B cell (primary cell): Measurements from ENCODE around the gene TIAM1. TPM values are rescaled to one million over a fixed set of nuclear protein-coding genes. Genes with fewer than 3 reads are reported as not detected.

ENCODE experiments used
- ATAC-seq: fragments of 200-7000 bp; cut with Tn5 transposase; one replicate; pipeline ENCODE4 v1.10.0; 2021; ENCODE audit warnings: low read depth, mild to moderate bottlenecking, moderate number of reproducible peaks, moderate library complexity
- CTCF ChIA-PET: fragments of 350-600 bp; sonication (Branson Sonifier 250); formaldehyde crosslinking; loops from one replicate; lab custom pipeline; 2021; ENCODE audit warnings: antibody characterized with exemption, inconsistent platforms; lab: Charles Lee
- POLR2A ChIA-PET: fragments of 350-600 bp; sonication (Branson Sonifier 250); formaldehyde crosslinking; loops from one replicate; lab custom pipeline; 2021; ENCODE audit warnings: antibody characterized with exemption; lab: Charles Lee
- DNase-seq: peaks from one replicate; pipeline ENCODE4 v3.0.0; 2013
- H2AFZ ChIP-seq: 2 replicates; pipeline ENCODE4 v1.6.1; 2012; ENCODE audit warnings: mild to moderate bottlenecking, low read depth, low read length; ENCODE audit not compliant: insufficient read depth, poor library complexity, severe bottlenecking
- H3K27ac ChIP-seq, 2 donors: 1 replicate in 1 of 2; 2 replicates in 1 of 2; pipeline ENCODE4 v1.5.1; 2012 to 2013; ENCODE audit warnings: low read length in 2 of 2, mild to moderate bottlenecking in 2 of 2, moderate library complexity in 1 of 2
- H3K27me3 ChIP-seq, 4 experiments: fragments of 200-600 bp in 1 of 4; sonication (generic) in 1 of 4; replicated peaks in 1 of 4; 1 replicate in 2 of 4; 2 replicates in 2 of 4; pipeline versions ENCODE4 v1.6.1 to v1.7.0; 2013 to 2016; ENCODE audit warnings: low read length in 3 of 4, mild to moderate bottlenecking in 2 of 4, mixed read lengths in 1 of 4, moderate library complexity in 1 of 4; ENCODE audit not compliant: insufficient read depth in 4 of 4, control insufficient read depth in 3 of 4; ENCODE audit errors: control extremely low read depth in 1 of 4
- H3K36me3 ChIP-seq, 2 experiments: replicated peaks in 1 of 2; 1 replicate in 1 of 2; 2 replicates in 1 of 2; pipeline versions ENCODE4 v1.6.1 to v1.7.1; 2013; ENCODE audit warnings: low read length in 1 of 2; ENCODE audit not compliant: insufficient read depth in 2 of 2, control insufficient read depth in 1 of 2; ENCODE audit errors: control extremely low read depth in 1 of 2, extremely low read depth in 1 of 2
- H3K4me1 ChIP-seq, 2 donors: fragments of 200-600 bp in 1 of 2; sonication (generic) in 1 of 2; 1 replicate in 1 of 2; 2 replicates in 1 of 2; pipeline versions ENCODE4 v1.5.1 to v1.6.1; 2013 to 2017; ENCODE audit warnings: low read length in 2 of 2; ENCODE audit not compliant: control insufficient read depth in 2 of 2, insufficient read depth in 2 of 2
- H3K4me2 ChIP-seq: replicated peaks from 2 replicates; pipeline ENCODE3; 2012; ENCODE audit warnings: mild to moderate bottlenecking, low read depth, low read length; ENCODE audit not compliant: poor library complexity, severe bottlenecking
- H3K4me3 ChIP-seq, 5 experiments: fragments of 200-600 bp in 1 of 5; sonication (generic) in 1 of 5; 1 replicate in 3 of 5; 2 replicates in 2 of 5; pipeline versions ENCODE4 v1.5.1 to v1.7.0; 2011 to 2016; ENCODE audit warnings: low read length in 4 of 5, mild to moderate bottlenecking in 4 of 5, low read depth in 2 of 5, control low read depth in 1 of 5, moderate library complexity in 1 of 5; ENCODE audit not compliant: insufficient read depth in 1 of 5; ENCODE audit errors: control extremely low read depth in 1 of 5, extremely low read depth in 1 of 5
- H3K79me2 ChIP-seq: fragments of 200-600 bp; sonication (generic); one replicate; pipeline ENCODE4 v1.6.0; 2016; ENCODE audit warnings: low read length; ENCODE audit not compliant: control insufficient read depth, insufficient read depth
- H3K9ac ChIP-seq: fragments of 200-600 bp; sonication (generic); 2 replicates; pipeline ENCODE4 v1.6.1; 2017; ENCODE audit warnings: mild to moderate bottlenecking, low read length, moderate library complexity
- H3K9me3 ChIP-seq, 3 donors: one replicate each; pipeline versions ENCODE4 v1.6.1 to v1.7.1; 2013; ENCODE audit warnings: low read length in 2 of 3; ENCODE audit not compliant: control insufficient read depth in 2 of 3, insufficient read depth in 1 of 3; ENCODE audit errors: control extremely low read depth in 1 of 3
- H4K20me1 ChIP-seq: 2 replicates; pipeline ENCODE4 v1.6.0; 2012; ENCODE audit warnings: mild to moderate bottlenecking, low read length; ENCODE audit not compliant: insufficient read depth, control insufficient read depth, poor library complexity, severe bottlenecking
- H3K27ac Mint-ChIP-seq: one replicate; pipeline ENCODE4 v1.8.0; 2021; ENCODE audit warnings: mixed read lengths
- H3K27me3 Mint-ChIP-seq: one replicate; pipeline ENCODE4 v1.8.0; 2021; ENCODE audit warnings: mixed read lengths
- H3K4me1 Mint-ChIP-seq: one replicate; pipeline ENCODE4 v1.8.0; 2021; ENCODE audit warnings: mixed read lengths
- H3K4me3 Mint-ChIP-seq: one replicate; pipeline ENCODE4 v1.8.0; 2021; ENCODE audit warnings: mixed read lengths
- H3K9me3 Mint-ChIP-seq: one replicate; pipeline ENCODE4 v1.8.0; 2022; ENCODE audit warnings: mixed read lengths; ENCODE audit not compliant: insufficient read depth
- CTCF ChIP-seq: fragments of 200-600 bp; IDR thresholded peaks from one replicate; pipeline ENCODE4 v1.8.0; 2022; ENCODE audit warnings: antibody characterized with exemption, mild to moderate bottlenecking
- EZH2 ChIP-seq: IDR thresholded peaks from 2 replicates; pipeline ENCODE4 v1.6.1; 2012; ENCODE audit warnings: borderline replicate concordance, low read depth, mild to moderate bottlenecking, moderate library complexity, low read length; ENCODE audit not compliant: insufficient read depth, poor library complexity, severe bottlenecking
- WGBS: methylation state at CpG from one replicate; pipeline ENCODE4 v1.1.5; 2013; ENCODE audit warnings: missing lambda C conversion rate; ENCODE audit not compliant: insufficient coverage; 5-methylcytosine and 5-hydroxymethylcytosine counted together
- intact Hi-C: fragments of 100-400 bp; cut with micrococcal nuclease; formaldehyde crosslinking; loops from one replicate; pipeline ENCODE4 v1.10.0; 2022
- polyA plus RNA-seq: library from polyadenylated mRNA; depleted of rRNA; stranded (reverse); fragments of >200 nt; gene quantifications from 2 replicates; pipeline ENCODE4 v1.2.3, GENCODE V29; 2012
- total RNA-seq, 2 donors: library from RNA; stranded (reverse); fragments of 120-200 nt in 1 of 2; gene quantifications; 1 replicate in 1 of 2; 2 replicates in 1 of 2; pipeline versions ENCODE4 v1.2.3 to v1.2.4, GENCODE V29; 2013 to 2022

The TIAM1 gene
- total and polyA plus RNA-seq, 2 donors (not counting 1 experiment from before 2014, with no cell fraction given), result 0.51 to 1.0 TPM

- H3K27me3 ChIP-seq, result no peaks in the 10 kb centered on the region
- H3K4me1 ChIP-seq, result no peaks in the 10 kb centered on the region
- Mint-ChIP-seq H3K4me3 (no peak overlapping the region), H3K27ac (no peak overlapping the region), H3K9me3 (peaks cover 2% of the 10 kb centered on the region), H3K4me1 (no peaks in the 10 kb centered on the region), H3K27me3 (peaks cover 14% of the 10 kb centered on the region)
- H4K20me1 ChIP-seq, result no peaks in the 10 kb centered on the region
- H3K4me3 ChIP-seq, result no peak overlapping the region
- H2AFZ ChIP-seq, result no peak overlapping the region
- no peak for ATAC-seq
- H3K9me3 ChIP-seq, result peaks cover 0 to 12% (median 0%) of the 10 kb centered on the region in 3 donors
- no peak for DNase-seq
- H3K27ac ChIP-seq, result no peak overlapping the region
- WGBS, result no CpG with 5 or more reads among the region's 4 CpGs
- no peak overlapping the region for H3K4me2 ChIP-seq
- H3K79me2 ChIP-seq, result no peaks in the 10 kb centered on the region
- TF ChIP-seq CTCF, result no peak
- ChIA-PET POLR2A (no interaction called here), CTCF (no interaction called here)
- H3K36me3 ChIP-seq, result no peaks in the 10 kb centered on the region
- intact Hi-C loops, result no loop called here
- no peak overlapping the region for H3K9ac ChIP-seq
These were observed 81.3 kb downstream of the TIAM1 start for GRCh38 chr21:31262728-31263127.

- no peaks in the 10 kb centered on the region for H3K4me1 Mint-ChIP-seq
- CTCF ChIA-PET, result no interaction called here
These were observed 82.3 kb downstream of the TIAM1 start for GRCh38 chr21:31261759-31262158.

More at GRCh38 chr21:31261759-31262158, 82.3 kb downstream of the TIAM1 start:
- H3K4me3 Mint-ChIP-seq, result no peak overlapping the region
- no peaks in the 10 kb centered on the region for H3K36me3 ChIP-seq
- no peak for DNase-seq
- H3K27me3 Mint-ChIP-seq, result peaks cover 14% of the 10 kb centered on the region
- no peak overlapping the region for H3K27ac ChIP-seq
- H3K9me3 Mint-ChIP-seq, result peaks cover 2% of the 10 kb centered on the region
- no peak overlapping the region for H3K9ac ChIP-seq
- no peak overlapping the region for H3K27ac Mint-ChIP-seq
- H3K79me2 ChIP-seq, result no peaks in the 10 kb centered on the region
- 98% methylated on average over 6 of the region's 8 CpGs for WGBS
- intact Hi-C loops, result no loop called here
- no peaks in the 10 kb centered on the region for H3K4me1 ChIP-seq
- POLR2A ChIA-PET, result no interaction called here
- H3K27me3 ChIP-seq, result no peaks in the 10 kb centered on the region
- no peak for TF ChIP-seq CTCF
- TF ChIP-seq EZH2, result no peak
- no peak overlapping the region for H2AFZ ChIP-seq
- H4K20me1 ChIP-seq, result no peaks in the 10 kb centered on the region
- no peak overlapping the region for H3K4me2 ChIP-seq
- peaks cover 0 to 11% (median 0%) of the 10 kb centered on the region in 3 donors for H3K9me3 ChIP-seq
- ATAC-seq, result no peak
- H3K4me3 ChIP-seq, result no peak overlapping the region
